Kidney glomerular epithelial cell (primary cell): ENCODE data around the gene ARL11.
"Not testable (repeated sequence)": the region's sequence is repeated elsewhere in the genome, so short reads cannot be mapped to it uniquely, and the experiment has no call there.

ENCODE experiments used
- DNase-seq: peaks from one replicate; lab custom pipeline; 2025; lab: John Stamatoyannopoulos, UW

ARL11 gene

DNA sequence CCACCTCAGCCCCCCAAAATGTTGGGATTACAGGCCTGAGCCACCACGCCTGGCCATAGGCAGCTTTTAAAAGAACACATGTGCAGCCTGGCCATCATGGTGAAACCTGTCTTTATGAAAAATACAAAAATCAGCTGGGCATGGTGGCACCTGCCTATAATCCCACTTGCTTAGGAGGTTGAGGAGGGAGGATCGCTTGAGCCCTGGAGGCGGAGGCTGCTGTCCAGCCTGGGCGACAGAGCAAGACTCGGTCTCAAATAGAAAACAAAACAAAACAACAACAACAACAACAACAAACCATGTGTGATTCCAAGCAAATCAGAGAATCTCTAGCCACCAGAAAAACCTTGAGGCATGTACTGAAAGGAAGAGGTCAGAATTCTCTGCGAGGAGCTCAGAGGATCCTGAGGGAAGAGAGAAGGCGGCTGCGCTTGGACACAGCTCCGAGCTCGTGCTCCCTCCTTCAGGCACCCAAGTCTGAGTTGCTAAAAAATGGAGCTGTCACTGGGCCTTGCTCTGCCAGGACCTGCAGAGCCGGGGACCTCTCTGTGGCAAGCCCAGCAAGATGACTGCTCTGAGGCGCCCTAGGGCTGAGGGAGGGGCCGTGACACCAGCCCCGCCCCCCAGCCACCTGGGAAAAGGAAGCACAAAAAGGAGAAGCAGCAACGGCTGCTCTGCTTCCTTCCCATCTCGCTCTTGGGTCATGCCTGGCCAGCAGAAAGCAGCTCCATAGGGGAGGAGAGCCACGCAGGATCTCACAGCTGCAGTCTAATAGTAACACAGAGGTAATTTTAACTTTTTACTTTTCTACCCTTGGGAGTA is at the start of gene ARL11:
TSS of gene ARL11 (plus strand) at position 677 of the 822 bp plus-strand sequence. CDS start 1,941 bp downstream, outside the sequence.
- DNase-seq: no peak

DNA sequence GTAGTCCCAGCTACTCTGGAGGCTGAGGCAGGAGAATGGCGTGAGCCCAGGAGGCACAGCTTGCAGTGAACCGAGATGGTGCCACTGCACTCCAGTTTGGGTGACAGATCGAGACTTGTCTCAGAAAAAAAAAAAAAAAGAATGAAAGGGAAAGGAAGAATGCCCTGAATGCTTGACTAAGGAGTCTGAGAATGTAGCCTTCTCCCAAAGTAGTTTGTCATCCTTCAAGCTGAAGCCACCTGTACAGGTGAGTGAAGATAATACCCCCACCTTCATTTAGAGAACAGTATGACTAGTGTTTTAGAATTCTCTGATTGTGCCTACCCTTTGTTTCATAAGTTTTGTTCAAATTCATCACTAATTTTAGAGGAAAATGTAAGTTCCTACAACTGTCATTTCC is 48.8 kb upstream of the ARL11 start:
- no peak for DNase-seq

DNA sequence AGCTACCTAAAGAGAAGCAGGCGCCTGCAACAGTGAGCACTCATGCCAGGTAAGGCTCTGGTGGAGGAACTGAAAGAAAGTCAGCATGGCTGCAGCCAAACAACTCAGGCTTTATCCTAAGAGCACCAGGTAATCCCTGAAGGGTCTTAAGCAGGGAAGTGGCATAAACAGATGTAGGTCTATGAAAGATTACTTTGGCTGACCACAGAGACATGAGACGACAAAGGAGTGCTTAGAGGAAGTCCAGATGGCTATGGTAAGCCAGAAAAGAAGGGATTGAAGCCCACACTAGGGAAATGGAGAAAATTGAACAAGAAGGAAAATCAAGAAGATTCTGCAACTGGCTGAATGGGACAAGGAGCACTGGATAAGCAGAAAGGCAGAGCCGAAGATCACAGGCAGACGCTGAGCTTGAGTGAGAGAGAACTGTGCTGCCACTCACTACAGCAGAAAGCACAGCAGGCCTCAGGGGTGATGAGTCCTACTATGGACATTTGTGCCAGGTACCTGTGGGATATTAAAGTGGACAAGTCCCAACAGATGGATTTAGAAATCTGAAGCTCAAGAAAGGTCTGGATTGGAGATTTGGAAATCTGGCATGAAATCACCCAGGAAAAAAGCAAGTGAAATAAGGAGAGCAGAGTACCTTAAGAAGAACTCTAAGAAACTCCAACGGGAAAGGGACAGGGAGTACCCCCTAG is 47.2 kb upstream of the ARL11 start:
- no peak for DNase-seq

DNA sequence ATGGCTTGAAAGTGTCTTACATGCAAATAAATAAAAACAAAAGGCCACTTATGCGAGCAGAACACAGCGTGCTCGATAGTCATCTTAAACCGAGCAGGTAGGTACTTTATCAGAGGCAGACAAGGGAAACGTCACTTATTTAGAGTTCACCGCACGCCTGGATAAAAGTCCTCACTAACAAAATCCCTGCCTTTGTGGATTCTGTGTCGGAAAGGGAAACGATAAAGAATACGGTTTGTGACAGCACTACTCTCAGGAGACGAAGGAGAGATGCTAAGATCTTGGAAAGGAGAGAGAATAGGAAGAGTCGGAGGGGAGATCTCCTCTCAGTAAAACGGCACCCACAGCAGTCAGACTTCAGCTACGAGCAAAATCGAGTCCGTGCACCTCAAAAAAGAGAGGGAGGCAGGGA is 43.5 kb upstream of the ARL11 start:
- DNase-seq: no peak

DNA sequence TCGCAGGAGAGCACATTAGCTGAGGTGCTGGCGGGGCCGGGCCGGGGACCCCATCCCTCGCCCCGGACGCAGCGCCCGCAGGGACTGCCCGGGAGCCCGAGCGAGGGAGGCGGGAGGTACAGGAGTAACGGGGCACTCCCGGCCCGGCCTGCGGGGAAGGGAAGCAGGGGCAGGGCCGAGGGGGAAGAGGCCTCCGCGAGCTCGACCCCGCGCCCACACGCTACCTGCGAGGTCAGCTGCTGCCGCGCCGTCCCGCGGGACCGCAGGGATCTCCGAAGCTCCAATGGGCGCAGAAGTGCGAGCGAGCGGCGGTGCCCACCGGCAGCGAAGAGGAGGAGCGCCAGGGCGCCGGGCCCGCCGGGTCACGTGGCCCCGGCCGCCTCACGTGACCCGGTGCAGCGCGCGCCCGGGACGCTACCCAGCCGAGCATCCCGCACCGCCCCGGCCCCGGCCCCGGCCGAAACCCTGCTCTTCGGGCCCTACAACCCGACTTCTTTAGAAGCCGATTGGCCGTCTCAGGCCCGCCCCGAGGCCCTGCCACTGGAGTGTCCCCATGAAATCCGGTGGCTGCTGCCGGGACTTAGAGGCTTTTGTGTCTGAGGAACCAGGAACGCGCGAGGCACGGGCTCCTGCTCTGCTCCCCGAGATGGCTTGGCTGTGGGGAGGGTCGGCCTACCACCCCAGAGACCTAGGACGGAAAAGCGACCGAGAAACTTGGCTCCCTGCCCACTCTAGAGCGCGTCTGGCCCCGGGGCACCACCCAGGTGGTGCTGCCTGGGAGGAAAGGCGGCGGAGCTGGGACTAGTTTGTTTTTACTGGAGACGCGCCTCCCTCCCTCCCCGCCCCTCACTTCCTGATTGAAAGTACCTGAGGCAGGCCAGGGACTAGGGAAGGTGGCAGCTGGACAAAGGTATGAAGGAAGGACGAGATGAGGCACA is 42.8 kb upstream of the ARL11 start, which contains the start of gene RCBTB1:
TSS of gene RCBTB1 (minus strand) at position 339 of the 938 bp plus-strand sequence. CDS start 18,279 bp downstream, outside the sequence.
- DNase-seq: peak; percentile 37

DNA sequence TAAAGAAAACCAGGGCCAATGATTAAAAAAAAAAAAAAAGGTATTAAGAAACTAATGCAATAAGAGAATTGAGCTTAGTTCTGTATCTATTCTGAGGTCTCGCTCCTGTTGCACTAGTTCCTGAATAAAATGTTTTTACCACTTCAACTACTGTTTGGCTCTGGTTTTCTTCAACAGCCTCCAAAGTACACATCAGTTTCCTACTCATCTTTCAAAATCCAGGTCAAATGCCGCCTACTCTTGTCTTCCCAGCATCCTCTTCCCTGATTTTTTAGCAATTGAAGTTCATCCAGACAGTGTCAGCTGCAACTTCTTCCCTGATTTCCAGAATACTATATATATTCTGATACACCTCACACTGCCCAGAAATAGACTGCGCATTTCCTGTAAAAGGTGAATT is 41.6 kb upstream of the ARL11 start:
- no peak for DNase-seq

DNA sequence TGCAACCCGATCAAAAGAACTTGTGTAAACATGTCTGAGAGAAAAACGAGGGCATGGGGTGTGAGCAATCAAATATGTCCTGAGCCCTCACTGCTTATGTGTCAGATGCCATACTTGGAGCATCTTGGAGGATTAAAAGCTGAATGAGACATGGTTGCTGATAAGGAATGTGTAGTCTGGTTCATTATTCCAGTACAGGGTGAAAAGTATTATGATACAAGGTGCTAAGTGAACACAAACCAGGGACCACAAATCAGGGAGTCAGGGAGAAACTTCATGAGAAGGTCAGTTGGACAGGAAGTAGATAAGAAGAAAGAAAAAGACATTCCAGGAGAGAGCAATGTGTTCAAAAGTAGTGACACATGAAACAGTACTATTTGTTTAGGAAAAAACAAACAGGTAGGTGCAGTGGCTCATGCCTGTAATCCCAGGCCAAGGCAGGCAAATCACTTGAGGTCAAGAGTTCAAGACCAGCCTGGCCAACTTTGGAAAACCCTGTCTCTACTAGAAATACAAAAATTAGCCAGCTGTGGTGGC is 40.9 kb upstream of the ARL11 start:
- no peak for DNase-seq

DNA sequence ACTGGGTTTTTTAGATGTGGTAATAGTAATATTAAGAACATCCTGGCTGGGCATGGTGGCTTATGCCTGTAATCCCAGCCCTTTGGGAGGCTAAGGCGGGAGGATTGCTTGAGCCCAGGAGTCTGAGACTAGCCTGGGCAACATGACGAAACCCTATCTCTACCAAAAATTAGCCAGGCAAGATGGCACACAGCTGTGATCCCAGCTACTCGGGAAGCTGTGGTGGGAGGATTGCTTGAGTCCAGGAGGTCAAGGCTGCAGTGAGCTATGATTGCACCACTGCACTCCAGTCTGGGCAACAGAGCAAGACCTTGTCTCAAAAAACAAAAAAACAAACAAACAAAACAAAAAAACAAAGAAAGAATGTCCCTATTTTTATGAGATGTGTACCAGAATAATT is 37.6 kb upstream of the ARL11 start:
- DNase-seq: not testable (repeated sequence)

DNA sequence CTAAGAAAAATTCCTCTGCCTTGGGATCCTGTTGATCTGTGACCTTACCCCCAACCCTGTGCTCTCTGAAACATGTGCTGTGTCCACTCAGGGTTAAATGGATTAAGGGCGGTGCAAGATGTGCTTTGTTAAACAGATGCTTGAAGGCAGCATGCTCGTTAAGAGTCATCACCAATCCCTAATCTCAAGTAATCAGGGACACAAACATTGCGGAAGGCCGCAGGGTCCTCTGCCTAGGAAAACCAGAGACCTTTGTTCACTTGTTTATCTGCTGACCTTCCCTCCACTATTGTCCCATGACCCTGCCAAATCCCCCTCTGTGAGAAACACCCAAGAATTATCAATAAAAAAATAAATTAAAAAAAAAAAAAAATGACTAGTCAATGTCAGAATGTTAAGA is 34.4 kb upstream of the ARL11 start:
- not testable (repeated sequence) for DNase-seq

DNA sequence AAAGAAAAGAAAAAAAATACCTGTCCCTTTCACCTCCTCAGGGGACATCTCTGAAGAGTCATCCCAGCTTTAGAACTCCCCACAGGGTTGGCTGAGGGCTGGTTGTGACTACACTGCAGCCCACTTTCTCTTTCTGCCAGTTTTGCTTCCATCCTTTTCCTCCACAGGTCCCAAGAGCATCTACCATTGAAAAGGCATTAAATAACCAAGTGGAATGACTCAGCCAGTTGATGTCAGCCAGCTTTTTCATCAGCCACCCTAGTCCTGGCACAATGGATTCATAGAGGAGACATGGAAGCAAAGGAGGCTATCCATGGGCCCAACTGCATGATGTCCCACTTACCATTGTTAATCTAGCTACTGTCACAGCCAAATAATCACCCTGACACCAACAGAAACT is 33.7 kb upstream of the ARL11 start:
- no peak for DNase-seq

DNA sequence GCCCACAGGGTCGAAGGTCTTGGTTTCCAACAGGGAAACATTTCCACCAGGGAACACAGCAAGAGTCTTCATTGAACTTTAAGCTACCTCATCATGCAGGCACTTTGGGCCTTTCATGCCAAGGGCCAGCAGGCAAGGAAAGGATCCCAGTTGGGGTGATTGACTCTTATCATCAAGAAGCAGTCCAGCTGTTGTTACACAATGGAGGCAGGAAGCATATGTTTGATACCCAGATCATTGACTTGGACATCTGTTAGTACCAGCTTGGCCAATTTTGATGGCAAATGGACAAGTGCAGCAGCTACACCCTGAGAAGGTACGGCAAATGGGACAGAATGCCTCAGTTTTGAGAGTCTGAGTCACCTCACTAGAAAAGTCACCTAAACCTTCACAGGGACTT is 32.1 kb upstream of the ARL11 start:
- DNase-seq: no peak

DNA sequence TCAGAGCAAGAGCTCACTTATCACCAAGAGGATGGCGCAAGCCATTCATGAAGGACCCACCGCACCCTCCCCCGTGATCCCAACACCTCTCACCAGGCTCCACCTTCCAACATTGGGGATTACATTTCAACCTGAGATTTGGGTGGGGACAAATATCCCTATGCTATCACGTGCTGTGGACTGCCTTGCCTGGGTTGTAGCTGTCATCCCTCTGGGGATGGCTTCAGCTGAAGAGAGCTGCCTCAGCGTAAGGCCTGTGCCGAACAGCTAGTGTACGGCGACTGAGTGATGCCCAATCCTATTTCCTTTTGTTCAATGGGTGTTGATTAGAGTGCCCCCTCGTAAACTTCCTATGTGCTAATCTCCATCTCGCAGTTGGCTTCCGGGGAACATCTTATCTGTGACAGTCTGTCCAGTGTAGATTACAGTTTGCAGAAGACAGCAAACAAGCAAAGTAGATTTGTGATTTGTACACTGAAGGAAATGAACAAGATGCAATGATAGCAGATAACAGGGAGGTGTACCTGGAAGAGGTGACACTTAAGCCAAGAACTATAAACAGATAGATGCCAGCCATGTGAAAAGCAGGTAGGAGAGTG is 31.2 kb upstream of the ARL11 start:
- DNase-seq: no peak

DNA sequence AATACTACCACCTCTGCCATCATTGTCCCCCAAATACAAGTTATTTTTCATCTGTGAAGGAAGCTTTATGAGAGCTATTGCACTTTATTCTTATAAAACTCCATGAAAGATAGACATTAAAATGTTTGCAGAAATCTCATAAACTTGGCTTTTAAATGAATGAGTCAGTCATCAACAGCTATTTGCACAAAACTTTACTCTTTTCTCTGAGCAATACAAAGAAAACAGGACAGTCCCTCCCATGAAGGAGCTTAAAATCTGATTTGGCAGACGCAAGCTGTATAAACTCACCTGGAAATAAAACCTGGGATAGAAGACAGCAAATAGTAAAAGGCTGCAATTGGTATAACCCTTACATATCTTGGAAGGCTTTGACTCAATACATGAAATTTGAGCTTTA is 26.3 kb upstream of the ARL11 start:
- DNase-seq: no peak

DNA sequence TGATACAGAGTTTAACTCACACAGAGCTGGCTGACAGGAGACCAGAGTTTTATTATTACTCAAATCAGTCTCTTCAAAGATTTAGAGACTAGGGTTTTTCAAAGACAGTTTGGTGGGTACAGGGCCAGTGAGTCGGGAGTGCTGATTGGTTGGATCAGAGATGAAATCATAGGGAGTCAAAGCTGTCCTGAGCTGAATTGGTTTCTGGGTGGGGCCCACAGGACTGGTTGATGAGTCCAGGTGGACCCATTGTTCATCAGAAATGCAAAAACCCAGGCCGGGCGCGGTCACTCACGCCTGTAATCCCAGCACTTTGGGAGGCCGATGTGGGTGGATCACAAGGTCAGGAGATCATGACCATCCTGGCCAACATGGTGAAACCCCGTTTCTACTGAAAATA is 25.7 kb upstream of the ARL11 start:
- DNase-seq: not testable (repeated sequence)

DNA sequence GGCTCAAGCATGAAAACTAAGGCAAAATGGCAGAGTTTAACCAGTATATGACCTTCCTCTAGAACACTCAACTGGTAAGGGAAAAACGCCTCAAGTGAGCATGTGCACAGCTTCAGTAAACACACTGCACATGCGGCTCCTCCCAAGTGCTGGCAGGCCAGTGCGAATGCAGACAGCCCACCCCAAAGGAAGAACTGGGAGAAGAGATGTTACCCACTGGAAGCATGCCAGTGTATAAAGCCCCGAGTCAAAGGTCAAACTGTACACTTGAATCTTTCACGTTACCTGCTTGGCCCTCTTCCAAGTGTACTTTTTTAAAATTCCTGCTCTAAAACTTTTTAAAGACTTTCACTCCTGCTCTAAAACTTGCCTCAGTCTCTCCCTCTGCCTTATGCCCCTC is 23.7 kb upstream of the ARL11 start:
- DNase-seq: no peak

DNA sequence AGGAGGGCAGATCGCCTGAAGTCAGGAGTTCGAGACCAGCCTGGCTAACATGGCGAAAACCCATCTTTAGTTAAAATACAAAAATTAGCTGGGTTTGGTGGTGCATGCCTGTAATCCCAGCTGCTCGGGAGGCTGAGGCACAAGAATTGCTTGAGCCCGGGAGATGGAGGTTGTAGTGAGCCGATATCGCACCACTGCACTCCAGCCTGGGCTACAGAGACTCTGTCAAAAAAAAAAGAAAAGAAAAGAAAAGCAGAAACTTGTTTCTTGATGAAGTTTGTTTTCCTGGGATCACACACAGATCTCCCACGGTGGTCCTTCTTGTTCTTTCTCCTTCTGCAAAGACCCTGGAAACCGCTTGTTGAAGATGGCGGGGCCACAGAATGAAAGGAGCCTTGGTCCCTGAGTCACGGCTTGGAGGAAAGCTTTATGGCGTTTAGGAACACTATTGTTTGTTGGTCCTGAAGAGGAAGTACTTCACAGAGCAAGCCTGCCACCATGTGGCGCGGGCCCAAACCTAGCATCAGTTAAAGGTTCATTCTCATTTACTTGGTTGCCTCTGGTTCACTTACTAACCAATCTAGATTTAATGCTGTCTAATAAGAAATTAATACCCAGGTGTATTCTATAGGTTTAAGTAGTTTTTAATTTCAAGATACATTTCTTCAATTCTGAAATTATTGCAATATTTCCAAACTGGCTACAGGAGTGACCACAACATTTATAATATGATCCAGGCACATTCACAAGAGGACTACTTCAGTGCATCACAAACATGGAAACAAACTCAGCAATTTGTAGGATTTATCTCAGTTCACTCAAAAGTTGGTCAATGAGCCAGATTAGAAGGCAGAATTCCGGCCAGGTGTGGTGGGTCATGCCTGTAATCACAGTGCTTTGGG is 21.3 kb upstream of the ARL11 start:
- DNase-seq: peak; percentile 76

DNA sequence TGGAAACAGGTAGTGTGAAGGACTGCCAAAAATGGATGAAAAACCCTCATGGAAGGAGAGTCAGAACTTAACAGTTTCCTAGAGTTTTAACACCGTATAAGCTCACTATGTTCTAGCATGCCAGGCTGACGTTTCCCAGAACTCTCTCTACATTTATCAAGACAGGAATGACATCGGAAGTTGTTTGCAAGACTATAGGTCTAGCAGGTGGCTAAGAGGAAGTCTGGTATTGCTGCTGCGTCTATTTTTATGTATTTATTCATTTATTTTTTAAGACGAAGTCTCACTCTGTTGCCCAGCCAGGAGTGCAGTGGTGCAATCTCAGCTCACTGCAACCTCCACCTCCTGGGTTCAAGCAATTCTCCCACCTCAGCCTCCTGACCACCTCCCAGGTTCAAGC is 20.5 kb upstream of the ARL11 start:
- DNase-seq: no peak

DNA sequence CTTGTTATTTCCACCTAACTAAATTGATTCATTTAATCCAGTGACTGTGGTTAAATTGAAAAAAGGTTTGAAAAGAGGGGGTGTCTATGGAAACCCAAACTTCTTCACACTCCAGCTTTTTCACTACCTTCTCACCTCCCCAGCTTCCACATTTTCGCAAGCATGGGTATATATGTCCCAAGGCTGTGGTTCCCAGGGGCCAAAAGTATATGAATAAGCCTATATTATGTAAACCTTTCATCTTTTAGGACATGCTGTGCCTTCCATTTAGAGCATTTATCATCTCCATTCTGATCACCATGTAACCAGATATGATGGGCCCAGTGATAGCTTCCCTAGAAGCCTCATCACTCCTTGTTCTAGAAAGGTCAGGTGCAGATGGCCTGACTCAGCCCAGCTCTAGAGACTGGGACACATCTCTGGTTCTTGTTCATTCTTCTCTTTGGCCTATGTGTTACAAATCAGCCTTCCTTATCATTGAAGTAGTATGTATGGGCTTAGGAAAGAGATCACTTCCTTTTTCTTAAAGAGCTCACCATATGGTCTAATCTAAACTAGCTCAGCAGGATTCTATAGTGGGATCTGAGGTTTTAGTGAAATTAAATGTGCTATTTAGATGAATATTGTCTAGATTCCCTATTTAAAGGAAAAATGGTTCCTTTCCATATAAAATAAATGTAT is 19.5 kb upstream of the ARL11 start:
- DNase-seq: no peak

DNA sequence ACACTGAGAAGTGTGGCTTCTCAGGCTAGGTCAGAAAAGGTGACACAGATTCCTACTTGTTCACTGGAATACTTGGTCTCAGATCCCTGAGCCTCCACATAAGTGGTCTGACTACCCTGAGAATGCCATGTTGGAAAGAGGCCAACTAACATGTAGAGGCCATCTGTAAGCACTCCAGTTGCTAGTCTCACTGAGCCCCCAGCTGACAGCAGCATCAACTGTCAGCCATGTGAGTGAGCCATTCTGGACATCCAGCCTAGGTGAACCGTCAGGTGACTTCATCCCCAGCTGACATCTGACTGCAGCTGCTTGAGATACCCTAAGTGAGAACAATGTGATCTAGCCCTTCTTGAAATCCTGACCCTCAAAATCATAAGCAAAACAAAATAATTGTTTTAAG is 18.1 kb upstream of the ARL11 start:
- DNase-seq: no peak

DNA sequence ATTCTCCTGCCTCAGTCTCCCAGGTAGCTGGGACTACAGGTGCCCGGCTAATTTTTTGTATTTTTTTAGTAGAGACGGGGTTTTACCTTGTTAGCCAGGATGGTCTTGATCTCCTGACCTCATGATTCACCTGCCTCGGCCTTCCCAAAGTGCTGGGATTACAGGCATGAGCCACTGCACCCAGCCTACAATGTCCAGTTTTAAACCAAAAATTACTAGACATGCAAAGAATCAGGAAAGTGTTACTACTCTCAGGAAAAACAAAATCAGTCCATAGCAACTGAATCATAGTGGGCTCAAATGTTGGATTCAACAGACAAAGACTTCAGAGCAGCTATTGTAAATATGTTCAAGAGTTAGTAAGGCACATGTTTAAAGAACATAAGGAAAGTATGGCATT is 16.3 kb upstream of the ARL11 start:
- DNase-seq: not testable (repeated sequence)
